Peyer's patch (tissue), 4 donors: ENCODE data around the gene EFHD1. TPM values are rescaled to one million over a fixed set of nuclear protein-coding genes. Genes with fewer than 3 reads are reported as not detected.
A peak's percentile ranks its signal among the peaks of the same experiment; 100 is the strongest.

Experiments
- DNase-seq, 3 donors: peaks; one replicate each; pipeline ENCODE4 v3.0.0-alpha.2; 2017 to 2019
- H3K27ac ChIP-seq, 4 donors: fragments of 200-600 bp; sonication (generic); one replicate each; pipeline ENCODE4 v1.5.1; 2016 to 2019
- H3K27me3 ChIP-seq, 2 donors: fragments of 200-600 bp; sonication (generic); one replicate each; pipeline ENCODE4 v1.5.1; 2019
- H3K36me3 ChIP-seq, 3 donors: fragments of 200-600 bp; sonication (generic); one replicate each; pipeline ENCODE4 v1.5.1; 2016 to 2019
- H3K4me1 ChIP-seq, 4 donors: fragments of 200-600 bp; sonication (generic); one replicate each; pipeline ENCODE4 v1.5.1; 2016 to 2019
- H3K4me3 ChIP-seq, 4 donors: fragments of 200-600 bp; sonication (generic); 1 replicate in 3 of 4; 2 replicates in 1 of 4; pipeline ENCODE4 v1.5.1; 2016 to 2019; ENCODE audit warnings: mild to moderate bottlenecking in 1 of 4
- H3K9me3 ChIP-seq, 4 donors: fragments of 200-600 bp; sonication (generic); one replicate each; pipeline ENCODE4 v1.5.1; 2016 to 2019; ENCODE audit warnings: mild to moderate bottlenecking in 1 of 4
- POLR2A ChIP-seq, 2 donors: fragments of 450-650 bp; IDR thresholded peaks; one replicate each; pipeline ENCODE4 v1.5.1; 2017; ENCODE audit warnings: antibody characterized with exemption in 2 of 2, mild to moderate bottlenecking in 2 of 2, moderate library complexity in 2 of 2
- total RNA-seq, 4 donors: library from RNA; depleted of rRNA; stranded (reverse); fragments of >200 nt; gene quantifications; one replicate each; pipeline ENCODE4 v1.1.0, GENCODE V29; 2016
- TF ChIP-seq, protein P1 (sequence below), 6 experiments: fragments of 450-650 bp in 4 of 6; fragments of 200-600 bp in 2 of 6; sonication (generic) in 1 of 6; IDR thresholded peaks; one replicate each; pipeline ENCODE4 v1.5.1; 2017 to 2019; ENCODE audit warnings: antibody characterized with exemption in 6 of 6, mild to moderate bottlenecking in 3 of 6, moderate library complexity in 1 of 6

EFHD1 gene, protein sequence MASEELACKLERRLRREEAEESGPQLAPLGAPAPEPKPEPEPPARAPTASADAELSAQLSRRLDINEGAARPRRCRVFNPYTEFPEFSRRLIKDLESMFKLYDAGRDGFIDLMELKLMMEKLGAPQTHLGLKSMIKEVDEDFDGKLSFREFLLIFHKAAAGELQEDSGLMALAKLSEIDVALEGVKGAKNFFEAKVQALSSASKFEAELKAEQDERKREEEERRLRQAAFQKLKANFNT
- 10 to 100 TPM in 2 of 4 donors, 1 to 10 TPM in 2; 1.9 to 14.9 (median 8.9) TPM for total RNA-seq

DNA sequence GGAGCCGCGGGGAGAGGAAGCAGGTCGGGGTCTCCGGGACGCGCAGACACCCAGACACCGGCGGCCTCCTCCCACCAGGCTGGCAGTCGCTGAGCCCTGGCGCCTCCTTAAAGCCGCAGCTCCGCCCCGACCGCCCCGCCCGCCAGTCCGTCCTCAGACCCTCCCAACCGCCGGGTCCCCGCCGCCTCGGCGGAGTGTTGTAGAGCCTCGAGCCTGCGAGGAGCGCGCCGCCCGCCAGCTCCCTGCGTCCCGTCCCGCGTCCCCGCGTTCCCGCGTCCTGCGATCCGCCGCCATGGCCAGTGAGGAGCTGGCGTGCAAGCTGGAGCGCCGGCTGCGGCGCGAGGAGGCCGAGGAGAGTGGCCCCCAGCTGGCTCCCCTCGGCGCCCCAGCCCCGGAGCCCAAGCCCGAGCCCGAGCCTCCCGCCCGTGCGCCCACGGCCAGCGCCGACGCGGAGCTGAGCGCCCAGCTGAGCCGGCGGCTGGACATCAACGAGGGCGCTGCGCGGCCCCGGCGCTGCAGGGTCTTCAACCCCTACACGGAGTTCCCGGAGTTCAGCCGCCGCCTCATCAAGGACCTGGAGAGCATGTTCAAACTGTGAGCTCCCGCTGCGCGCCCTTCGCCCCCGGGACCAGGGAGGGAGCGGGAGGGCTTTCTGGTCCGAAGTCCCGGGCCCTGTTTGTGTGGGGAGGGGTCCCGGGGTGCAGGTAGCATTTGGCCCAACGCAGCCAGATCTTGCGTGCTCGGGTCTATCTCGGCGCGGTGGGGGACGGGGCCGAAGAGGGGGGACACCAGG, at the start of gene EFHD1:
TSS of gene EFHD1 (plus strand) at position 192 of the 793 bp plus-strand sequence. CDS start at position 293, 101 bp downstream.
- peak; percentile 25 to 77 (median 75) for DNase-seq
- H3K27ac ChIP-seq, result peak within 1 kb of the TSS; percentile 38 to 87 (median 66)
- H3K9me3 ChIP-seq, result no peaks in the 10 kb centered on the region
- H3K36me3 ChIP-seq, result no peaks in the 10 kb centered on the region
- H3K4me3 ChIP-seq, result peak within 1 kb of the TSS; percentile 38 to 64 (median 51)
- peaks cover 0 to 22% (median 5%) of the 10 kb centered on the region in 4 donors for H3K4me1 ChIP-seq
- peaks cover 0 to 28% of the 10 kb centered on the region in 2 donors for H3K27me3 ChIP-seq
- TF ChIP-seq, protein P1, sequence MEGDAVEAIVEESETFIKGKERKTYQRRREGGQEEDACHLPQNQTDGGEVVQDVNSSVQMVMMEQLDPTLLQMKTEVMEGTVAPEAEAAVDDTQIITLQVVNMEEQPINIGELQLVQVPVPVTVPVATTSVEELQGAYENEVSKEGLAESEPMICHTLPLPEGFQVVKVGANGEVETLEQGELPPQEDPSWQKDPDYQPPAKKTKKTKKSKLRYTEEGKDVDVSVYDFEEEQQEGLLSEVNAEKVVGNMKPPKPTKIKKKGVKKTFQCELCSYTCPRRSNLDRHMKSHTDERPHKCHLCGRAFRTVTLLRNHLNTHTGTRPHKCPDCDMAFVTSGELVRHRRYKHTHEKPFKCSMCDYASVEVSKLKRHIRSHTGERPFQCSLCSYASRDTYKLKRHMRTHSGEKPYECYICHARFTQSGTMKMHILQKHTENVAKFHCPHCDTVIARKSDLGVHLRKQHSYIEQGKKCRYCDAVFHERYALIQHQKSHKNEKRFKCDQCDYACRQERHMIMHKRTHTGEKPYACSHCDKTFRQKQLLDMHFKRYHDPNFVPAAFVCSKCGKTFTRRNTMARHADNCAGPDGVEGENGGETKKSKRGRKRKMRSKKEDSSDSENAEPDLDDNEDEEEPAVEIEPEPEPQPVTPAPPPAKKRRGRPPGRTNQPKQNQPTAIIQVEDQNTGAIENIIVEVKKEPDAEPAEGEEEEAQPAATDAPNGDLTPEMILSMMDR (IDR thresholded peaks at IDR 0.05), result no peak
- TF ChIP-seq POLR2A (IDR thresholded peaks at IDR 0.05), result peak in 1 of 2 donors; percentile 9

DNA sequence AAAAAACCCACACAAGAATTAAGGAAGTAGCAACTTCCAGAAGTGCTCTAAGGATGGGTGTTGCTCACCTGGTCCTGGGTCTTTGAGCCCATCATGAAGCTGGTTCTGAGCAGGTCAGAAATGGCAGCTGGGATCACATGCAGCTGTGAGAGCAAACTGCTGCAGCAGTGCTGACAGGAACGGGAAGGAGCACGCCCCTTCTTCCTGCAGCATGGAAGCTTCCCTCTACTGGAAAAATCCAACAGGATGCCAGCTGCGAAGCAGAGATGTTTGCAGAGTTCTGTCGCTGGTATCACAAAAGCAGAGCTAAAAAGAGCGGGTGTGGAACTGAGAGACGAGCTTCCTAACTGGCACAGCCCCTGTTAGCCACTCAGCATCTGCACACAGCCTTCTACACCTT, 49.2 kb upstream of the EFHD1 start:
- no peaks in the 10 kb centered on the region for H3K9me3 ChIP-seq
- no peak overlapping the region for H3K4me3 ChIP-seq
- no peak for DNase-seq
- H3K4me1 ChIP-seq, result no peaks in the 10 kb centered on the region
- no peak for TF ChIP-seq POLR2A (IDR thresholded peaks at IDR 0.05)
- TF ChIP-seq, protein P1 (IDR thresholded peaks at IDR 0.05), result no peak
- no peak overlapping the region for H3K27ac ChIP-seq
- peaks cover 0 to 21% (median 0%) of the 10 kb centered on the region in 3 donors for H3K36me3 ChIP-seq
- H3K27me3 ChIP-seq, result no peaks in the 10 kb centered on the region

DNA sequence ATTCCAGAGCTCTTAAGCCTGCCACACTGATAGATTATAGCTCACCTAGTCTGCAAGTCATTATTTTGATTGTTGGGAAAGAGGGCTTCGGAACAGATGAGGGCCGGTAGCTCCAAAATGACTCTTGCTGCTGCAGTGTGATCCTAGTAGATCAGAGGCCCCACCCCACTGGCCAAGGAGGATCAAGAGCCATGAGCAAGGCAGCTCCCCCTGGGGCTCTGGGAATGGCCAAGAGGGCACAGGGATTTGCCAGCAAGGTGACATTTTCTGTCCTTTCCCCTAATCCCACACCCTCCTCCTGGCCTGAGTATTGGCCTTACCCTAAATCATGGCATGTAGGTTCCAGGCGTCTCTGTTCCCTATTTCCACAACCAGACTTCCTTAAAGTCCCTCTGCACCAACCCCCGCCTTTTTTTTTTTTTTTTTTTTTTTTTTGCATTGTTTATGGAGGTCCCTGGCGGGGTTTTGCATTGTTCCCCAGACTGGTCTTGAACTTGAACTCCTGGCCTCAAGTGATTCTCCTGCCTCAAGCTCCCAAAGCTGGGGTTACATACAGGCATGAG, 46.4 kb upstream of the EFHD1 start:
- no peaks in the 10 kb centered on the region for H3K9me3 ChIP-seq
- TF ChIP-seq, protein P1 (IDR thresholded peaks at IDR 0.05), result no peak
- no peak for TF ChIP-seq POLR2A (IDR thresholded peaks at IDR 0.05)
- no peak for DNase-seq

DNA sequence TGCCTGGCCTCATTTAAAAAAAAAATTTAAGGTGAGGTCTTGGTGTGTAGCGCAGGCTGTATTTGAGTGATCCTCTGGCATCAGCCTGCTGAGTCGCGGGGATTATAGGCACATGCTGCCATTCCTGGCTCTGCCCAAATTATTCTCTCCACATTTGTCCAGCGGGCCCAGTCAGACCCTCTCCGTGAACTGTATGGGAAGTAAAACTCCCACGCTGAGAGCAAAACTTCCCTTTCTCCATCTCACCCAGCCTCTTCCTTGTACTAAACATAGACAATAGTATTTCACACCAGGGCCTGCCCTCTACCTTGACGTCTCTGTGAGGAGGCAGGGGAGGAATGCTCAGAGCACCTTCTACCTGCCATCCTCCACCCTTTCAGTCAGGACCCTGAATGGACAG, 45.9 kb upstream of the EFHD1 start:
- TF ChIP-seq, protein P1 (IDR thresholded peaks at IDR 0.05), result no peak
- TF ChIP-seq POLR2A (IDR thresholded peaks at IDR 0.05), result no peak
- no peak for DNase-seq
- peaks cover 0 to 4% (median 0%) of the 10 kb centered on the region in 3 donors for H3K36me3 ChIP-seq
- H3K9me3 ChIP-seq, result no peaks in the 10 kb centered on the region
- H3K27me3 ChIP-seq, result no peaks in the 10 kb centered on the region
- no peak overlapping the region for H3K27ac ChIP-seq
- peaks cover 0 to 3% (median 0%) of the 10 kb centered on the region in 4 donors for H3K4me1 ChIP-seq
- H3K4me3 ChIP-seq, result no peak overlapping the region

More for the DNA sequence above, 46.4 kb upstream of the EFHD1 start:
- H3K27ac ChIP-seq, result no peak overlapping the region
- peaks cover 0 to 8% (median 0%) of the 10 kb centered on the region in 3 donors for H3K36me3 ChIP-seq
- H3K4me1 ChIP-seq, result no peaks in the 10 kb centered on the region
- no peak overlapping the region for H3K4me3 ChIP-seq
- H3K27me3 ChIP-seq, result no peaks in the 10 kb centered on the region

DNA sequence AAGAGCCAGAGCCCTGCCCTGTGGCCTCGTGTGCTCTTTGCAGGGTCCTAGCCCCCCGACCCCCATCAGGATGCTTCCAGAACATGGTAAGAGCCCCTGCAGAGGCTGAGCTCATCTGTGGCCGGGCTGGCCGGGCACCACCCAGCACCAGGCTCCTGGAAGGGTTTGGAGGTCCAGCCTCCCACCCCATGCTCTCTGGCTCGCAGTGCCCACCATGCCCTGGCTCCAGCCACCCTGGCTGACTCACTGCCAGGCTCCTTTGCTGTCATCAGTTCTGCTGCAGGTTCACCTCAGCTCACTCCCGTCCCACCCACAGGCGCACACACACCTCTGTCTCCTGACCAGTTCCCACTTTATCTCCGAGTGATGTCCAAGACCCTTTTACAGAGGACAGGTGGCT, 45.4 kb upstream of the EFHD1 start:
- Histone ChIP-seq H3K27me3 (no peaks in the 10 kb centered on the region), H3K9me3 (no peaks in the 10 kb centered on the region), H3K4me3 (no peak overlapping the region), H3K27ac (no peak overlapping the region), H3K36me3 (no peaks in the 10 kb centered on the region), H3K4me1 (peaks cover 0 to 7% (median 0%) of the 10 kb centered on the region in 4 donors)
- no peak for DNase-seq
- TF ChIP-seq, protein P1 (IDR thresholded peaks at IDR 0.05), result no peak
- TF ChIP-seq POLR2A (IDR thresholded peaks at IDR 0.05), result no peak
